H1 (cell line): ENCODE measurements around the gene CACFD1. TPM values are rescaled to one million over a fixed set of nuclear protein-coding genes. Genes with fewer than 3 reads are reported as not detected.

Source experiments
- CTCF ChIA-PET: fragments of 300-600 bp; sonication (Branson Sonifier 250); formaldehyde crosslinking; loops from one replicate; lab custom pipeline; 2021; ENCODE audit not compliant: partially characterized antibody; lab: Charles Lee
- POLR2A ChIA-PET: fragments of 300-600 bp; sonication (Branson Sonifier 250); formaldehyde crosslinking; loops from one replicate; lab custom pipeline; 2021; ENCODE audit warnings: inconsistent platforms; ENCODE audit not compliant: partially characterized antibody; lab: Charles Lee
- DNase-seq, 2 experiments: peaks; one replicate each; pipeline versions ENCODE4 v3.0.0 to v3.0.0-alpha.2; 2010 to 2022; ENCODE audit warnings: low spot score in 2 of 2, low read depth in 1 of 2, mixed read lengths in 1 of 2
- FAIRE-seq: peaks from 2 replicates; lab custom pipeline; 2011; peaks lifted over from hg19 to GRCh38; lab: Jason Lieb, UNC
- H2AFZ ChIP-seq: 2 replicates; pipeline ENCODE4 v1.8.1; 2012; ENCODE audit warnings: low read length, inconsistent platforms
- H2AK5ac ChIP-seq: 2 replicates; pipeline ENCODE4 v1.6.1; 2013; ENCODE audit warnings: low read depth, low read length
- H2BK120ac ChIP-seq: replicated peaks from 2 replicates; pipeline ENCODE3; 2013; ENCODE audit warnings: low read depth, low read length, inconsistent platforms
- H2BK12ac ChIP-seq: 2 replicates; pipeline ENCODE4 v1.6.1; 2013; ENCODE audit warnings: low read depth, low read length
- H2BK15ac ChIP-seq: 2 replicates; pipeline ENCODE4 v1.6.1; 2013; ENCODE audit warnings: low read length
- H2BK20ac ChIP-seq: 2 replicates; pipeline ENCODE4 v1.6.1; 2013; ENCODE audit warnings: low read length
- H2BK5ac ChIP-seq: 2 replicates; pipeline ENCODE4 v1.6.1; 2013; ENCODE audit warnings: low read depth, low read length
- H3K14ac ChIP-seq: 2 replicates; pipeline ENCODE4 v1.6.1; 2013; ENCODE audit warnings: inconsistent platforms; ENCODE audit not compliant: insufficient read length
- H3K18ac ChIP-seq: 2 replicates; pipeline ENCODE4 v1.6.1; 2013; ENCODE audit warnings: low read length; ENCODE audit errors: extremely low read depth
- H3K23ac ChIP-seq: 2 replicates; pipeline ENCODE4 v1.6.1; 2013; ENCODE audit warnings: inconsistent platforms; ENCODE audit not compliant: insufficient read length
- H3K23me2 ChIP-seq: 2 replicates; pipeline ENCODE4 v1.6.1; 2013; ENCODE audit warnings: low read depth, low read length
- H3K27ac ChIP-seq: 2 replicates; pipeline ENCODE4 v1.6.1; 2011; ENCODE audit warnings: low read depth, low read length, inconsistent platforms
- H3K27me3 ChIP-seq, 4 experiments: replicated peaks in 1 of 4; 1 replicate in 1 of 4; 2 replicates in 3 of 4; pipeline versions ENCODE4 v1.6.1 to v1.8.1; 2011 to 2013; ENCODE audit warnings: low read length in 3 of 4, mild to moderate bottlenecking in 3 of 4, inconsistent platforms in 2 of 4, mixed read lengths in 2 of 4, moderate library complexity in 1 of 4; ENCODE audit not compliant: control insufficient read depth in 3 of 4, insufficient read depth in 3 of 4; ENCODE audit errors: extremely low read depth in 1 of 4
- H3K36me3 ChIP-seq, 4 experiments: 2 replicates each; pipeline versions ENCODE4 v1.6.1 to v1.8.1; 2011 to 2013; ENCODE audit warnings: mild to moderate bottlenecking in 4 of 4, low read length in 3 of 4, moderate library complexity in 2 of 4, control low read depth in 1 of 4, inconsistent platforms in 1 of 4; ENCODE audit not compliant: insufficient read depth in 4 of 4, control insufficient read depth in 2 of 4
- H3K4ac ChIP-seq: replicated peaks from 2 replicates; pipeline ENCODE3; 2013; ENCODE audit warnings: low read length, low read depth, mixed read lengths, inconsistent platforms; ENCODE audit not compliant: insufficient read length
- H3K4me1 ChIP-seq, 4 experiments: replicated peaks in 1 of 4; 1 replicate in 1 of 4; 2 replicates in 3 of 4; pipeline versions ENCODE4 v1.6.1 to v1.8.1; 2011 to 2013; ENCODE audit warnings: low read length in 3 of 4, inconsistent platforms in 2 of 4, mixed read lengths in 1 of 4; ENCODE audit not compliant: insufficient read depth in 4 of 4, control insufficient read depth in 3 of 4
- H3K4me2 ChIP-seq, 2 experiments: 2 replicates each; pipeline versions ENCODE4 v1.6.1 to v1.8.1; 2011 to 2013; ENCODE audit warnings: low read depth in 2 of 2, low read length in 2 of 2, control low read depth in 1 of 2, inconsistent platforms in 1 of 2, mild to moderate bottlenecking in 1 of 2; ENCODE audit not compliant: insufficient read depth in 1 of 2
- H3K4me3 ChIP-seq, 4 experiments: fragments of 200-600, 300-600 bp in 1 of 4; sonication (generic), shearing (Covaris generic), sonication (Bioruptor Twin) in 1 of 4; 2 replicates each; pipeline versions ENCODE4 v1.5.1 to v1.8.1; 2011 to 2016; ENCODE audit warnings: low read length in 4 of 4, low read depth in 3 of 4, control low read depth in 2 of 4, inconsistent platforms in 2 of 4, mild to moderate bottlenecking in 2 of 4, mixed read lengths in 1 of 4, moderate library complexity in 1 of 4; ENCODE audit not compliant: insufficient read depth in 2 of 4; ENCODE audit errors: extremely low read depth in 1 of 4
- H3K56ac ChIP-seq: replicated peaks from 2 replicates; pipeline ENCODE3; 2013; ENCODE audit warnings: low read depth, mild to moderate bottlenecking, mixed read lengths, low read length, inconsistent platforms; ENCODE audit not compliant: insufficient read length
- H3K79me1 ChIP-seq: 2 replicates; pipeline ENCODE4 v1.6.1; 2013; ENCODE audit warnings: low read depth, low read length, control low read depth
- H3K79me2 ChIP-seq, 2 experiments: 2 replicates each; pipeline versions ENCODE4 v1.6.1 to v1.8.1; 2012 to 2013; ENCODE audit warnings: low read length in 2 of 2, mild to moderate bottlenecking in 2 of 2, inconsistent platforms in 1 of 2; ENCODE audit not compliant: insufficient read depth in 2 of 2, control insufficient read depth in 1 of 2
- H3K9ac ChIP-seq, 4 experiments: replicated peaks in 1 of 4; 1 replicate in 1 of 4; 2 replicates in 3 of 4; pipeline versions ENCODE4 v1.6.1 to v1.8.1; 2011 to 2013; ENCODE audit warnings: low read depth in 3 of 4, low read length in 3 of 4, control low read depth in 2 of 4, mild to moderate bottlenecking in 2 of 4, moderate library complexity in 2 of 4, inconsistent platforms in 1 of 4; ENCODE audit errors: extremely low read depth in 1 of 4
- H3K9me3 ChIP-seq, 2 experiments: 2 replicates each; pipeline versions ENCODE4 v1.6.1 to v1.8.1; 2012 to 2013; ENCODE audit warnings: mild to moderate bottlenecking in 2 of 2, moderate library complexity in 2 of 2, control low read depth in 1 of 2, inconsistent platforms in 1 of 2, low read depth in 1 of 2, low read length in 1 of 2, mixed read lengths in 1 of 2; ENCODE audit not compliant: insufficient read depth in 2 of 2
- H4K20me1 ChIP-seq, 2 experiments: replicated peaks in 1 of 2; 2 replicates each; pipeline versions ENCODE3 to v1.8.1; 2011 to 2013; ENCODE audit warnings: inconsistent platforms in 2 of 2, low read length in 2 of 2, mild to moderate bottlenecking in 1 of 2; ENCODE audit not compliant: insufficient read depth in 2 of 2, control insufficient read depth in 1 of 2
- H4K5ac ChIP-seq: 2 replicates; pipeline ENCODE4 v1.6.1; 2013; ENCODE audit warnings: low read length, low read depth, mixed read lengths, inconsistent platforms; ENCODE audit not compliant: insufficient read length
- H4K8ac ChIP-seq: 2 replicates; pipeline ENCODE4 v1.8.0; 2013; ENCODE audit warnings: mild to moderate bottlenecking, moderate library complexity, low read length, inconsistent platforms; ENCODE audit not compliant: insufficient read depth; ENCODE audit errors: extremely low read depth
- H4K91ac ChIP-seq: replicated peaks from 2 replicates; pipeline ENCODE3; 2013; ENCODE audit warnings: low read length, mixed read lengths, inconsistent platforms; ENCODE audit not compliant: insufficient read length
- BCL11A ChIP-seq, 2 experiments: IDR thresholded peaks; one replicate each; pipeline ENCODE4 v1.6.1; 2011; ENCODE audit warnings: low read depth in 2 of 2, low read length in 2 of 2, mild to moderate bottlenecking in 2 of 2
- BRCA1 ChIP-seq: IDR thresholded peaks from 2 replicates; pipeline ENCODE4 v1.6.1; 2012; ENCODE audit warnings: low read depth, low read length, improper control_type of control experiment
- CHD2 ChIP-seq: IDR thresholded peaks from 2 replicates; pipeline ENCODE4 v1.6.1; 2012; ENCODE audit warnings: low read length, improper control_type of control experiment
- CREB1 ChIP-seq: IDR thresholded peaks from 2 replicates; pipeline ENCODE4 v1.6.1; 2012; ENCODE audit warnings: inconsistent platforms
- CTCF ChIP-seq, 3 experiments: IDR thresholded peaks; 1 replicate in 2 of 3; 2 replicates in 1 of 3; pipeline versions ENCODE4 v1.5.1 to v1.6.1; 2011; ENCODE audit warnings: low read length in 3 of 3, mild to moderate bottlenecking in 3 of 3, inconsistent platforms in 2 of 3, low read depth in 1 of 3, moderate library complexity in 1 of 3; ENCODE audit not compliant: insufficient read depth in 1 of 3; ENCODE audit errors: control extremely low read depth in 1 of 3
- EP300 ChIP-seq, 2 experiments: IDR thresholded peaks; 1 replicate in 1 of 2; 2 replicates in 1 of 2; pipeline ENCODE4 v1.6.1; 2011 to 2012; ENCODE audit warnings: low read depth in 2 of 2, low read length in 2 of 2, mild to moderate bottlenecking in 2 of 2, borderline replicate concordance in 1 of 2, inconsistent platforms in 1 of 2, moderate library complexity in 1 of 2
- HDAC6 ChIP-seq: IDR thresholded peaks from one replicate; pipeline ENCODE4 v1.7.1; 2012; ENCODE audit warnings: low read depth, mild to moderate bottlenecking, inconsistent platforms, low read length, moderate library complexity
- RFX5 ChIP-seq: IDR thresholded peaks from 2 replicates; pipeline ENCODE4 v1.6.1; 2011; ENCODE audit warnings: low read depth, low read length, improper control_type of control experiment, borderline replicate concordance
- SIX5 ChIP-seq: IDR thresholded peaks from 2 replicates; pipeline ENCODE4 v1.6.1; 2011; ENCODE audit warnings: mild to moderate bottlenecking, low read depth, low read length
- YY1 ChIP-seq: IDR thresholded peaks from 2 replicates; pipeline ENCODE4 v1.6.1; 2011; ENCODE audit warnings: low read depth, mild to moderate bottlenecking, low read length
- WGBS, 2 experiments: shearing (Covaris generic) in 1 of 2; methylation state at CpG; one replicate each; pipeline versions ENCODE4 v1.1.6 to v1.1.7; 2013 to 2015; ENCODE audit warnings: low lambda C conversion rate in 2 of 2, mixed read lengths in 2 of 2, inconsistent platforms in 1 of 2, low coverage in 1 of 2, missing lambda C conversion rate in 1 of 2; ENCODE audit not compliant: insufficient replicate concordance in 2 of 2, insufficient coverage in 1 of 2, insufficient read length in 1 of 2; ENCODE audit errors: extremely low coverage in 1 of 2, missing lambda C conversion rate in 1 of 2; 5-methylcytosine and 5-hydroxymethylcytosine counted together
- polyA plus RNA-seq, 7 experiments: library from polyadenylated mRNA; depleted of rRNA in 3 of 7; stranded (reverse) in 5 of 7; unstranded in 2 of 7; fragments of >200 nt in 5 of 7; fragments of 200-250 nt in 2 of 7; gene quantifications; 1 replicate in 5 of 7; 2 replicates in 1 of 7; 4 replicates in 1 of 7; pipeline versions ENCODE4 v1.2.1 to v1.2.3, GENCODE V29; 2011 to 2013; ENCODE audit warnings: missing spikeins in 2 of 7, mixed read lengths in 2 of 7
- total RNA-seq: library from RNA; stranded (reverse); fragmentation: NEBNext Ultra II Directional; extraction: Animal tissue kit (Norgen Biotek cat#: 25700); gene quantifications from 2 replicates; pipeline ENCODE4 v1.2.1, GENCODE V29; 2021

CACFD1 gene
- total and polyA plus RNA-seq, 2 of the 8 experiments (the other 6 are each of a cell fraction or from before 2014, with no cell fraction given) = 13.4 to 15.5 TPM

DNA sequence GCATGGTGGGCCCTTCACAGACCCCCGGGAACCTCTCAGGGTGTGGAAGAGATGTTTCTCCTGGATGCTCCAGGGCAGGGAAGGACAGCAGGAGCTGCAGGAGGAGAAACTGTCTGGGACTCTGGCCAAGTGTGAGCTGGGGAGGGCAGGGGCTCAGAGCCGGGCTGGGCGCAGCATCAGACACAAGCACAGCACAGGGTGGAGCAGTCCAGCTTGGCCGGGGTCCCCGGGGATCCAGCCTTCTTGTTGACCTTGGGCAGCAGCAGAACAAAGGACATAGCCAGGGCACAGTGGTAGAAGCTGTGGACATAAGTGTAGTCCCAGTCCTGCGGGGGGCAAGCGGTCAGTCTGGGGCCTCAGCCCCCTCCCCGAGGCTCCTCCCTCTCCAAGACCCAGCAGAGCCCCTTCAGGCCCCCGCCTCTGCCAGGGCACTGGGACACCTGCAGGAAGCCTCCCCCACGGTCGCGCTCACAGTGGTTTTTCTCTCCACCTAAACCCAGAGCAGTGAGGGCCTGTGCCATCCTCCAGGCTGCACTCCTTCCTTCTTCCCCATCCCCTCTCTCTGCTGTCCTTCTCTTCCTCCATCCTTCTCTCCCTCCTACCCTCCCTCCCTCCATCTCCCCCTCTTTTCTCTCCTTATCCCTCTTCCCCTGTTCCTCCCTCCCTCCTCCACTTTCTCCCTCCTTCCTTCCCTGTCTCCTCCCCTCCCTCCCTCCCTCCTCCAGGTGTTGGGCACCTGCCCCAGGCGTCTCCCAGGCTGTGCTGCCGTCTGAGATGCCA is 54.9 kb downstream of the CACFD1 start:
- H2BK120ac ChIP-seq = no peak overlapping the region
- no peak overlapping the region for H4K5ac ChIP-seq
- H3K23me2 ChIP-seq = peaks cover 9% of the 10 kb centered on the region
- 87% methylated on average over 11 of the region's 14 CpGs; no CpG with 5 or more reads in 1 of the 2 experiments for WGBS, 2 experiments
- H4K8ac ChIP-seq = no peak overlapping the region
- peaks cover 0 to 3% of the 10 kb centered on the region in 2 experiments; a peak in 1 of 4 replicates for H3K9me3 ChIP-seq
- no peak overlapping the region for H2BK20ac ChIP-seq
- FAIRE-seq = no peak
- H3K4me1 ChIP-seq = peaks cover 0 to 15% (median 5%) of the 10 kb centered on the region in 4 experiments; a peak in 6 of 7 replicates
- no peak overlapping the region for H2AFZ ChIP-seq
- H3K56ac ChIP-seq = no peak overlapping the region
- no peak overlapping the region for H3K18ac ChIP-seq
- H3K27me3 ChIP-seq = no peaks in the 10 kb centered on the region; a peak in 1 of 7 replicates
- POLR2A ChIA-PET = interaction anchor here (2.5 kb wide), 1 partner anchor 9 kb away, joined by 5 read pairs; no protein-coding TSS in a partner anchor
- no peak overlapping the region for H3K27ac ChIP-seq
- no peak overlapping the region for H3K4ac ChIP-seq
- no peak overlapping the region for H3K14ac ChIP-seq
- CTCF ChIA-PET = interaction anchor here (0.9 to 3.4 kb wide), 5 partner anchors 11 to 28 kb away, joined by 3 to 14 read pairs (median 7); partner anchors contain the start of genes ADAMTSL2 and MYMK
- H3K4me2 ChIP-seq = no peak overlapping the region
- H2BK12ac ChIP-seq = no peak overlapping the region
- H3K79me1 ChIP-seq = no peaks in the 10 kb centered on the region
- H3K36me3 ChIP-seq = no peaks in the 10 kb centered on the region; a peak in 1 of 8 replicates
- no peak overlapping the region for H3K4me3 ChIP-seq
- H3K23ac ChIP-seq = no peak overlapping the region
- no peak overlapping the region for H2AK5ac ChIP-seq
- H4K20me1 ChIP-seq = peaks cover 0 to 7% of the 10 kb centered on the region in 2 experiments
- DNase-seq = no peak
- no peak overlapping the region for H3K9ac ChIP-seq
- H2BK15ac ChIP-seq = no peak overlapping the region
- no peaks in the 10 kb centered on the region for H3K79me2 ChIP-seq
- no peak overlapping the region for H2BK5ac ChIP-seq
- H4K91ac ChIP-seq = no peak overlapping the region
- no peak for TF ChIP-seq HDAC6
- TF ChIP-seq CTCF (IDR thresholded peaks at IDR 0.05; ENCODE audit: control extremely low read depth in 1 of 3, insufficient read depth in 1 of 3, low read depth in 1 of 3, low read length in 3 of 3) = no peak
- TF ChIP-seq YY1 = no peak
- TF ChIP-seq BCL11A (IDR thresholded peaks at IDR 0.05; ENCODE audit: low read depth in 2 of 2, low read length in 2 of 2) = no peak
- TF ChIP-seq BRCA1 = no peak
- no peak for TF ChIP-seq EP300 (IDR thresholded peaks at IDR 0.05; ENCODE audit: borderline replicate concordance in 1 of 2, low read depth in 2 of 2, low read length in 2 of 2)
- no peak for TF ChIP-seq SIX5
- TF ChIP-seq CREB1 = no peak
- TF ChIP-seq CHD2 = no peak
- no peak for TF ChIP-seq RFX5
